ENCODE data around the gene FSHB. TPM values are rescaled to one million over a fixed set of nuclear protein-coding genes. Genes with fewer than 3 reads are reported as not detected.

FSHB gene
- polyA plus RNA-seq, 1 of the 3 experiments (the other 2 are of a cell fraction) = not detected

DNA sequence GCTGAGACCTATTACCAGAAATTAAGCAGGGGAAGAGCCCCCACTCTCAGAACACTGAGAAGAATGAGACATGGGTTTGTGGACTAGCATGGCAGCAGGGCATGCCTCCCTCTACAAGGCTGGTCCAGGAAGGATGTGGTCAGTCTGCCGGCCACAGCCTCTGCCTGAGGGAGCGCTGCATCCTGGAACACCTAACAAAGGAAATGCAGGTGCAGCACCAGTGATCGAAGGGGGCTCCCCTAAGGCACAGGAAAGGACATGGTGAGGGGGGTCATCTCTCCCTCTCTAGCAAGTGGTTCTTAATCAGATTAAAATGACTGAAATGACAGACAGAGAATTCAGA, 51.4 kb downstream of the FSHB start:
- Histone ChIP-seq H3K4me2 (no peak overlapping the region), H3K36me3 (replicated peaks in 1 of 2; ENCODE audit: control insufficient read depth in 1 of 2, insufficient read depth in 2 of 2, low read length in 1 of 2) (no peaks in the 10 kb centered on the region), H3K4me3 (ENCODE audit: low read depth in 2 of 2, low read length in 1 of 2) (no peak overlapping the region), H3K9me3 (no peaks in the 10 kb centered on the region), H3K27ac (ENCODE audit: low read depth in 2 of 2, low read length in 1 of 2) (no peak overlapping the region), H3K27me3 (ENCODE audit: insufficient read depth) (no peaks in the 10 kb centered on the region), H3K9ac (no peak overlapping the region), H3F3A (replicated peaks; ENCODE audit: insufficient read depth) (peaks cover 7% of the 10 kb centered on the region), H4K20me1 (ENCODE audit: insufficient read depth) (no peaks in the 10 kb centered on the region), H3K4me1 (ENCODE audit: control insufficient read depth in 1 of 2, insufficient read depth in 2 of 2, low read depth in 1 of 2, low read length in 1 of 2) (no peaks in the 10 kb centered on the region), H2AFZ (ENCODE audit: low read depth) (no peak overlapping the region), H3K79me2 (ENCODE audit: insufficient read depth) (no peaks in the 10 kb centered on the region), H3K9me2 (no peaks in the 10 kb centered on the region)
- TF ChIP-seq FOSL2 (IDR thresholded peaks at IDR 0.05; ENCODE audit: borderline replicate concordance, low read depth) = no peak
- no peak for TF ChIP-seq MAX (IDR thresholded peaks at IDR 0.05; ENCODE audit: low read depth)
- TF ChIP-seq RFX5 (IDR thresholded peaks at IDR 0.05; ENCODE audit: low read length) = no peak
- no peak for TF ChIP-seq NRF1 (IDR thresholded peaks at IDR 0.05; ENCODE audit: low read depth, low read length)
- no peak for TF ChIP-seq RCOR1 (IDR thresholded peaks at IDR 0.05; ENCODE audit: low read length)
- no peak for TF ChIP-seq CHD2 (IDR thresholded peaks at IDR 0.05; ENCODE audit: low read length, partially characterized antibody)
- no peak for TF ChIP-seq SMC3 (IDR thresholded peaks at IDR 0.05; ENCODE audit: low read depth, low read length)
- no peak for TF ChIP-seq NFIC (IDR thresholded peaks at IDR 0.05; ENCODE audit: borderline replicate concordance)
- no peak for TF ChIP-seq GATA2 (CRISPR knock-in tag; IDR thresholded peaks at IDR 0.05)
- TF ChIP-seq FOXJ3 (CRISPR knock-in tag; IDR thresholded peaks at IDR 0.05) = no peak
- TF ChIP-seq, protein P1, sequence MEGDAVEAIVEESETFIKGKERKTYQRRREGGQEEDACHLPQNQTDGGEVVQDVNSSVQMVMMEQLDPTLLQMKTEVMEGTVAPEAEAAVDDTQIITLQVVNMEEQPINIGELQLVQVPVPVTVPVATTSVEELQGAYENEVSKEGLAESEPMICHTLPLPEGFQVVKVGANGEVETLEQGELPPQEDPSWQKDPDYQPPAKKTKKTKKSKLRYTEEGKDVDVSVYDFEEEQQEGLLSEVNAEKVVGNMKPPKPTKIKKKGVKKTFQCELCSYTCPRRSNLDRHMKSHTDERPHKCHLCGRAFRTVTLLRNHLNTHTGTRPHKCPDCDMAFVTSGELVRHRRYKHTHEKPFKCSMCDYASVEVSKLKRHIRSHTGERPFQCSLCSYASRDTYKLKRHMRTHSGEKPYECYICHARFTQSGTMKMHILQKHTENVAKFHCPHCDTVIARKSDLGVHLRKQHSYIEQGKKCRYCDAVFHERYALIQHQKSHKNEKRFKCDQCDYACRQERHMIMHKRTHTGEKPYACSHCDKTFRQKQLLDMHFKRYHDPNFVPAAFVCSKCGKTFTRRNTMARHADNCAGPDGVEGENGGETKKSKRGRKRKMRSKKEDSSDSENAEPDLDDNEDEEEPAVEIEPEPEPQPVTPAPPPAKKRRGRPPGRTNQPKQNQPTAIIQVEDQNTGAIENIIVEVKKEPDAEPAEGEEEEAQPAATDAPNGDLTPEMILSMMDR (IDR thresholded peaks at IDR 0.05) = no peak
- no peak for TF ChIP-seq POLR2AphosphoS5 (IDR thresholded peaks at IDR 0.05; ENCODE audit: low read depth, low read length)
- no peak for TF ChIP-seq RXRA (IDR thresholded peaks at IDR 0.05; ENCODE audit: borderline replicate concordance, low read depth)
- TF ChIP-seq JUND (IDR thresholded peaks at IDR 0.05) = no peak
- TF ChIP-seq RAD21 (IDR thresholded peaks at IDR 0.05; ENCODE audit: low read length) = no peak
- no peak for TF ChIP-seq TAF1 (IDR thresholded peaks at IDR 0.05; ENCODE audit: borderline replicate concordance, low read depth, low read length)
- POLR2A ChIA-PET = no interaction called here
- 39% methylated on average over 3 of the region's 3 CpGs for WGBS (ENCODE audit: low lambda C conversion rate)
- no peak for DNase-seq
- CTCF ChIA-PET = no interaction called here

Other genes with a start within 250 kb of the FSHB start
- gene KCNA4, start 214.0 kb upstream of the FSHB start, polyA plus RNA-seq (2012; rRNA removed) = not detected in 2 replicates
- gene ARL14EP, start 92.1 kb downstream of the FSHB start, polyA plus RNA-seq (2012; rRNA removed) = 7.0 and 11.2 TPM in 2 replicates